HG03060 (cell line): ENCODE data around the gene SMPD3.

Experiments
- ATAC-seq: cut with Tn5 transposase; IDR thresholded peaks from one replicate; pipeline ENCODE4 v1.9.1; 2021; ENCODE audit warnings: low read depth, moderate number of reproducible peaks; ENCODE audit not compliant: unreplicated experiment

Gene SMPD3

GRCh38 chr16:68444056-68444657 is 4.2 kb downstream of the SMPD3 start:
- ATAC-seq: no peak

- no peak for ATAC-seq
Measured at GRCh38 chr16:68436581-68436980, 11.7 kb downstream of the SMPD3 start.

GRCh38 chr16:68434624-68435210 is 13.6 kb downstream of the SMPD3 start:
- ATAC-seq: no peak

- ATAC-seq: no peak
Measured at GRCh38 chr16:68433316-68433715, 15.0 kb downstream of the SMPD3 start.

GRCh38 chr16:68432701-68433100 is 15.6 kb downstream of the SMPD3 start:
- ATAC-seq: no peak

GRCh38 chr16:68429076-68429854 is 19.0 kb downstream of the SMPD3 start:
- ATAC-seq: no peak

- no peak for ATAC-seq
Measured at GRCh38 chr16:68427649-68428303, 20.5 kb downstream of the SMPD3 start.

GRCh38 chr16:68426347-68426652 is 22.0 kb downstream of the SMPD3 start:
- no peak for ATAC-seq

- no peak for ATAC-seq
Measured at GRCh38 chr16:68425498-68426346, 22.6 kb downstream of the SMPD3 start.

- ATAC-seq: no peak
Measured at GRCh38 chr16:68423771-68424170, 24.5 kb downstream of the SMPD3 start.

- ATAC-seq: no peak
Measured at GRCh38 chr16:68422396-68422960, 25.8 kb downstream of the SMPD3 start.

GRCh38 chr16:68421076-68421475 is 27.2 kb downstream of the SMPD3 start:
- no peak for ATAC-seq

- no peak for ATAC-seq
Measured at GRCh38 chr16:68420366-68420942, 27.9 kb downstream of the SMPD3 start.

GRCh38 chr16:68417711-68418301 is 30.5 kb downstream of the SMPD3 start:
- ATAC-seq: no peak

- no peak for ATAC-seq
Measured at GRCh38 chr16:68416057-68417046, 32.0 kb downstream of the SMPD3 start.

GRCh38 chr16:68414581-68414980 is 33.7 kb downstream of the SMPD3 start:
- ATAC-seq: no peak

GRCh38 chr16:68412061-68412460 is 36.2 kb downstream of the SMPD3 start:
- no peak for ATAC-seq

GRCh38 chr16:68411086-68411485 is 37.2 kb downstream of the SMPD3 start:
- ATAC-seq: no peak
